Glomerular visceral epithelial cell (primary cell): ENCODE measurements around the gene ZMIZ1.
A peak's percentile ranks its signal among the peaks of the same experiment; 100 is the strongest.

Experiments used
- DNase-seq: peaks from one replicate; pipeline ENCODE4 v3.0.0-alpha.2; 2016; ENCODE audit errors: extremely low spot score

Gene ZMIZ1

GRCh38 chr10:79068562-79069324, at the start of gene ZMIZ1:
ZMIZ1 (plus strand) TSS chr10:79068966; CDS start chr10:79201633, 132,667 bp downstream.
- DNase-seq = peak; percentile 94

- DNase-seq = no peak
Measured at GRCh38 chr10:79019441-79020014, 49.2 kb upstream of the ZMIZ1 start.

GRCh38 chr10:79020015-79020491, 48.7 kb upstream of the ZMIZ1 start:
- DNase-seq = no peak

GRCh38 chr10:79020605-79021004, 48.2 kb upstream of the ZMIZ1 start:
- no peak for DNase-seq

GRCh38 chr10:79021331-79021907, 47.3 kb upstream of the ZMIZ1 start:
- DNase-seq = no peak

GRCh38 chr10:79021948-79022499, 46.7 kb upstream of the ZMIZ1 start:
- no peak for DNase-seq

- no peak for DNase-seq
Measured at GRCh38 chr10:79022565-79023230, 46.1 kb upstream of the ZMIZ1 start.

- no peak for DNase-seq
Measured at GRCh38 chr10:79023240-79024162, 45.3 kb upstream of the ZMIZ1 start.

- DNase-seq = no peak
Measured at GRCh38 chr10:79024296-79024695, 44.5 kb upstream of the ZMIZ1 start.

GRCh38 chr10:79024720-79025198, 44.0 kb upstream of the ZMIZ1 start:
- no peak for DNase-seq

GRCh38 chr10:79025199-79025832, 43.5 kb upstream of the ZMIZ1 start:
- DNase-seq = no peak

GRCh38 chr10:79026341-79026761, 42.4 kb upstream of the ZMIZ1 start:
- no peak for DNase-seq

GRCh38 chr10:79026806-79027146, 42.0 kb upstream of the ZMIZ1 start:
- no peak for DNase-seq

GRCh38 chr10:79027147-79028055, 41.4 kb upstream of the ZMIZ1 start:
- DNase-seq = no peak

GRCh38 chr10:79028056-79028430, 40.7 kb upstream of the ZMIZ1 start:
- no peak for DNase-seq

GRCh38 chr10:79028451-79029010, 40.2 kb upstream of the ZMIZ1 start:
- no peak for DNase-seq

GRCh38 chr10:79029478-79030390, 39.0 kb upstream of the ZMIZ1 start:
- no peak for DNase-seq

- no peak for DNase-seq
Measured at GRCh38 chr10:79030705-79031104, 38.1 kb upstream of the ZMIZ1 start.
